Kasumi-1 (cell line): Measurements from ENCODE around the gene SMURF2.
"Not testable (repeated sequence)": the region's sequence is repeated elsewhere in the genome, so short reads cannot be mapped to it uniquely, and the experiment has no call there.

Experiments
- DNase-seq, 2 experiments: peaks; one replicate each; lab custom pipeline; 2025; lab: John Stamatoyannopoulos, UW

SMURF2 gene

GRCh38 chr17:64596439-64596838 lies 65.7 kb downstream of the SMURF2 start:
- DNase-seq, result no peak

GRCh38 chr17:64591944-64592343 lies 70.2 kb downstream of the SMURF2 start:
- no peak for DNase-seq

- no peak for DNase-seq
Observed at GRCh38 chr17:64585146-64585545, 77.0 kb downstream of the SMURF2 start.

- DNase-seq, result no peak
Observed at GRCh38 chr17:64583038-64583437, 79.1 kb downstream of the SMURF2 start.

- DNase-seq, result no peak
Observed at GRCh38 chr17:64580384-64581315, 81.5 kb downstream of the SMURF2 start.

- DNase-seq, result peak; percentile 43 to 64
Observed at GRCh38 chr17:64579917-64580316, 82.2 kb downstream of the SMURF2 start.

- DNase-seq, result not testable (repeated sequence)
Observed at GRCh38 chr17:64577025-64577424, 85.1 kb downstream of the SMURF2 start.

GRCh38 chr17:64575431-64575830 lies 86.7 kb downstream of the SMURF2 start:
- no peak for DNase-seq

GRCh38 chr17:64574646-64575045 lies 87.5 kb downstream of the SMURF2 start:
- no peak for DNase-seq

- no peak for DNase-seq
Observed at GRCh38 chr17:64573214-64573613, 88.9 kb downstream of the SMURF2 start.

GRCh38 chr17:64572682-64573154 lies 89.4 kb downstream of the SMURF2 start:
- DNase-seq, result no peak

GRCh38 chr17:64571746-64572145 lies 90.4 kb downstream of the SMURF2 start:
- no peak for DNase-seq

- DNase-seq, result no peak
Observed at GRCh38 chr17:64565563-64565962, 96.5 kb downstream of the SMURF2 start.

- no peak for DNase-seq
Observed at GRCh38 chr17:64564098-64564497, 98.0 kb downstream of the SMURF2 start.

GRCh38 chr17:64555281-64555680 lies 106.8 kb downstream of the SMURF2 start:
- no peak for DNase-seq

GRCh38 chr17:64554028-64554637 lies 108.0 kb downstream of the SMURF2 start:
- DNase-seq, result no peak

GRCh38 chr17:64551461-64551860 lies 110.6 kb downstream of the SMURF2 start:
- no peak for DNase-seq

GRCh38 chr17:64547319-64547718 lies 114.8 kb downstream of the SMURF2 start:
- no peak for DNase-seq

- no peak for DNase-seq
Observed at GRCh38 chr17:64546716-64547115, 115.4 kb downstream of the SMURF2 start.

- DNase-seq, result no peak
Observed at GRCh38 chr17:64544742-64545141, 117.4 kb downstream of the SMURF2 start.

- DNase-seq, result no peak
Observed at GRCh38 chr17:64540118-64540776, 121.9 kb downstream of the SMURF2 start.

GRCh38 chr17:64538508-64539130 lies 123.5 kb downstream of the SMURF2 start:
- no peak for DNase-seq
